ENCODE data around the gene HOXC12. TPM values are rescaled to one million over a fixed set of nuclear protein-coding genes. Genes with fewer than 3 reads are reported as not detected.

Gene HOXC12
- total RNA-seq (2014; rRNA removed; shearing (Covaris generic)) = not detected in 2 replicates
- polyA plus RNA-seq (2015; cell fraction: cytosol; rRNA removed) = 0.05 TPM in 1 of 2 replicates, not detected in the other
- not detected in 2 replicates for polyA plus RNA-seq (2015; cell fraction: nucleus; rRNA removed)

GRCh38 chr12:53954694-53955035 lies at the start of gene HOXC12:
HOXC12 (plus strand) TSS chr12:53954903; CDS start chr12:53954930, 27 bp downstream.
- in situ Hi-C loops (cut with HindIII; ENCODE audit: low pct_unique_long_range_greater_than_20kb, low sequenced_read_pairs) = no loop called here
- no peak for DNase-seq (ENCODE audit: low read depth, low spot score)

GRCh38 chr12:53907103-53907502 lies 47.6 kb upstream of the HOXC12 start:
- in situ Hi-C loops (cut with HindIII; ENCODE audit: low pct_unique_long_range_greater_than_20kb, low sequenced_read_pairs) = no loop called here
- no peak for DNase-seq (ENCODE audit: low read depth, low spot score)

GRCh38 chr12:53916788-53917655 lies 37.7 kb upstream of the HOXC12 start:
- in situ Hi-C loops (cut with HindIII; ENCODE audit: low pct_unique_long_range_greater_than_20kb, low sequenced_read_pairs) = no loop called here
- DNase-seq (ENCODE audit: low read depth, low spot score) = no peak

GRCh38 chr12:53924521-53925405 lies 29.9 kb upstream of the HOXC12 start:
- no peak for DNase-seq (ENCODE audit: low read depth, low spot score)
- in situ Hi-C loops (cut with HindIII; ENCODE audit: low pct_unique_long_range_greater_than_20kb, low sequenced_read_pairs) = no loop called here

GRCh38 chr12:53927220-53928029 lies 27.3 kb upstream of the HOXC12 start:
- in situ Hi-C loops (cut with HindIII; ENCODE audit: low pct_unique_long_range_greater_than_20kb, low sequenced_read_pairs) = no loop called here
- DNase-seq (ENCODE audit: low read depth, low spot score) = no peak

GRCh38 chr12:53928054-53928835 lies 26.5 kb upstream of the HOXC12 start:
- DNase-seq (ENCODE audit: low read depth, low spot score) = no peak
- in situ Hi-C loops (cut with HindIII; ENCODE audit: low pct_unique_long_range_greater_than_20kb, low sequenced_read_pairs) = no loop called here

- in situ Hi-C loops (cut with HindIII; ENCODE audit: low pct_unique_long_range_greater_than_20kb, low sequenced_read_pairs) = no loop called here
- DNase-seq (ENCODE audit: low read depth, low spot score) = no peak
These were observed 25.2 kb upstream of the HOXC12 start for GRCh38 chr12:53929527-53929926.

GRCh38 chr12:53930591-53931255 lies 24.0 kb upstream of the HOXC12 start:
- DNase-seq (ENCODE audit: low read depth, low spot score) = no peak
- in situ Hi-C loops (cut with HindIII; ENCODE audit: low pct_unique_long_range_greater_than_20kb, low sequenced_read_pairs) = no loop called here

- in situ Hi-C loops (cut with HindIII; ENCODE audit: low pct_unique_long_range_greater_than_20kb, low sequenced_read_pairs) = no loop called here
These were observed 22.7 kb upstream of the HOXC12 start for GRCh38 chr12:53931844-53932581.

GRCh38 chr12:53932915-53933314 lies 21.8 kb upstream of the HOXC12 start:
- no peak for DNase-seq (ENCODE audit: low read depth, low spot score)
- in situ Hi-C loops (cut with HindIII; ENCODE audit: low pct_unique_long_range_greater_than_20kb, low sequenced_read_pairs) = no loop called here

More at GRCh38 chr12:53931844-53932581, 22.7 kb upstream of the HOXC12 start:
- no peak for DNase-seq (ENCODE audit: low read depth, low spot score)

GRCh38 chr12:53935383-53936341 lies 19.0 kb upstream of the HOXC12 start:
- no peak for DNase-seq (ENCODE audit: low read depth, low spot score)
- in situ Hi-C loops (cut with HindIII; ENCODE audit: low pct_unique_long_range_greater_than_20kb, low sequenced_read_pairs) = no loop called here

- in situ Hi-C loops (cut with HindIII; ENCODE audit: low pct_unique_long_range_greater_than_20kb, low sequenced_read_pairs) = no loop called here
- DNase-seq (ENCODE audit: low read depth, low spot score) = no peak
These were observed 17.6 kb upstream of the HOXC12 start for GRCh38 chr12:53937099-53937498.

- DNase-seq (ENCODE audit: low read depth, low spot score) = no peak
- in situ Hi-C loops (cut with HindIII; ENCODE audit: low pct_unique_long_range_greater_than_20kb, low sequenced_read_pairs) = no loop called here
These were observed 16.9 kb upstream of the HOXC12 start for GRCh38 chr12:53937596-53938325.

Data from SK-MEL-5 (cell line).